GM18505 (cell line): ENCODE data around the gene CRMP1.
"Not testable (repeated sequence)": the region's sequence is repeated elsewhere in the genome, so short reads cannot be mapped to it uniquely, and the experiment has no call there.

Source experiments
- ATAC-seq: cut with Tn5 transposase; IDR thresholded peaks from one replicate; pipeline ENCODE4 v1.9.1; 2021; ENCODE audit not compliant: unreplicated experiment
- POLR2A ChIP-seq: IDR thresholded peaks from 4 replicates; pipeline ENCODE4 v1.6.1; 2011; ENCODE audit warnings: borderline replicate concordance; ENCODE audit not compliant: insufficient read depth, insufficient read length; ENCODE audit errors: extremely low read depth

The CRMP1 gene

GRCh38 chr4:5823542-5824211, 69.2 kb downstream of the CRMP1 start:
- peak; percentile 63 for ATAC-seq
- no peak for TF ChIP-seq POLR2A

- ATAC-seq: no peak
- TF ChIP-seq POLR2A: no peak
Observed at GRCh38 chr4:5822619-5823018, 70.3 kb downstream of the CRMP1 start.

GRCh38 chr4:5821665-5822358, 71.1 kb downstream of the CRMP1 start:
- TF ChIP-seq POLR2A: no peak
- ATAC-seq: no peak

GRCh38 chr4:5816851-5817375, 76.0 kb downstream of the CRMP1 start:
- no peak for ATAC-seq
- no peak for TF ChIP-seq POLR2A

GRCh38 chr4:5816101-5816500, 76.8 kb downstream of the CRMP1 start:
- no peak for TF ChIP-seq POLR2A
- no peak for ATAC-seq

- TF ChIP-seq POLR2A: no peak
- no peak for ATAC-seq
Observed at GRCh38 chr4:5815641-5816040, 77.2 kb downstream of the CRMP1 start.

- ATAC-seq: no peak
- no peak for TF ChIP-seq POLR2A
Observed at GRCh38 chr4:5814421-5814820, 78.5 kb downstream of the CRMP1 start.

- no peak for ATAC-seq
- TF ChIP-seq POLR2A: no peak
Observed at GRCh38 chr4:5813882-5814255, 79.0 kb downstream of the CRMP1 start.

- ATAC-seq: peak; percentile 48
- no peak for TF ChIP-seq POLR2A
Observed at GRCh38 chr4:5812506-5813229, 80.2 kb downstream of the CRMP1 start.

- not testable (repeated sequence) for ATAC-seq
Observed at GRCh38 chr4:5812057-5812456, 80.8 kb downstream of the CRMP1 start.

- no peak for TF ChIP-seq POLR2A
Observed at GRCh38 chr4:5810770-5811430, 82.0 kb downstream of the CRMP1 start.

GRCh38 chr4:5810151-5810550, 82.7 kb downstream of the CRMP1 start:
- ATAC-seq: no peak
- no peak for TF ChIP-seq POLR2A

More at GRCh38 chr4:5810770-5811430, 82.0 kb downstream of the CRMP1 start:
- ATAC-seq: no peak

GRCh38 chr4:5809216-5809776, 83.6 kb downstream of the CRMP1 start:
- TF ChIP-seq POLR2A: no peak
- no peak for ATAC-seq
